K562 (cell line): ENCODE results near the gene KLC3. TPM values are rescaled to one million over a fixed set of nuclear protein-coding genes. Genes with fewer than 3 reads are reported as not detected.
"Not testable (repeated sequence)": the region's sequence is repeated elsewhere in the genome, so short reads cannot be mapped to it uniquely, and the experiment has no call there.

Experiments used
- ATAC-seq: fragments of 200-7000 bp; cut with Tn5 transposase; 3 replicates; pipeline ENCODE4 v1.9.1; 2020; ENCODE audit warnings: moderate library complexity
- BruUV-seq: library from RNA; stranded (reverse); fragments of 400-500 nt; replicated peaks from 2 replicates; lab custom pipeline; 2021; lab: Mats Ljungman, UMichigan
- CTCF ChIA-PET: fragments of 300-600 bp; formaldehyde crosslinking; extraction: SDS; loops from one replicate; lab custom pipeline; 2021; ENCODE audit warnings: low intra/inter-chr PET ratio; lab: Yijun Ruan, JAX
- POLR2A ChIA-PET: fragments of 300-600, 350-650 bp; sonication (Branson Sonifier 250); formaldehyde crosslinking; extraction: SDS; loops from one replicate; lab custom pipeline; 2021; ENCODE audit warnings: antibody characterized with exemption, inconsistent platforms; lab: Yijun Ruan, JAX
- DNase-seq, 4 experiments: peaks; one replicate each; pipeline versions ENCODE4 v3.0.0 to v3.0.0-alpha.2; 2011 to 2018; ENCODE audit warnings: low spot score in 3 of 4, mixed read lengths in 3 of 4; ENCODE audit errors: extremely low read depth in 1 of 4
- FAIRE-seq: peaks from 2 replicates; lab custom pipeline; 2011; peaks lifted over from hg19 to GRCh38; lab: Jason Lieb, UNC
- H2AFZ ChIP-seq: 2 replicates; pipeline ENCODE4 v1.6.0; 2011; ENCODE audit warnings: low read depth, low read length, control low read depth, inconsistent platforms
- H3K27ac ChIP-seq: fragments of 200-600 bp; 3 replicates; pipeline ENCODE4 v1.8.0; 2011; ENCODE audit warnings: low read depth, mild to moderate bottlenecking, control low read depth, inconsistent platforms, low read length, moderate library complexity, mixed read lengths; ENCODE audit errors: extremely low read depth
- H3K27me3 ChIP-seq, 2 experiments: fragments of 300-600 bp in 1 of 2; 2 replicates in 1 of 2; 3 replicates in 1 of 2; pipeline versions ENCODE4 v1.6.0 to v1.8.0; 2011; ENCODE audit warnings: inconsistent platforms in 2 of 2, low read length in 2 of 2, mild to moderate bottlenecking in 1 of 2, mixed read lengths in 1 of 2, moderate library complexity in 1 of 2; ENCODE audit not compliant: control insufficient read depth in 2 of 2, insufficient read depth in 2 of 2
- H3K36me3 ChIP-seq: fragments of 300-600 bp; 3 replicates; pipeline ENCODE4 v1.8.0; 2011; ENCODE audit warnings: mild to moderate bottlenecking, low read length, inconsistent platforms; ENCODE audit not compliant: control insufficient read depth, insufficient read depth
- H3K4me1 ChIP-seq, 2 experiments: fragments of 200-600 bp in 1 of 2; replicated peaks in 1 of 2; 2 replicates in 1 of 2; 3 replicates in 1 of 2; pipeline versions ENCODE4 v1.5.1 to v1.8.0; 2011; ENCODE audit warnings: inconsistent platforms in 2 of 2, low read length in 2 of 2, mild to moderate bottlenecking in 1 of 2, mixed read lengths in 1 of 2, moderate library complexity in 1 of 2; ENCODE audit not compliant: control insufficient read depth in 2 of 2, insufficient read depth in 2 of 2
- H3K4me2 ChIP-seq: 2 replicates; pipeline ENCODE4 v1.6.1; 2011; ENCODE audit warnings: low read length, control low read depth, inconsistent platforms, mixed read lengths; ENCODE audit not compliant: insufficient read depth
- H3K4me3 ChIP-seq: fragments of 200-600 bp; sonication (generic), shearing (Covaris generic); 2 replicates; pipeline ENCODE4 v1.5.1; 2016; ENCODE audit warnings: control low read depth, inconsistent platforms
- H3K79me2 ChIP-seq: fragments of 200-600 bp; 3 replicates; pipeline ENCODE4 v1.8.0; 2011; ENCODE audit warnings: low read length, inconsistent platforms; ENCODE audit not compliant: control insufficient read depth, insufficient read depth
- H3K9ac ChIP-seq, 2 experiments: 2 replicates each; pipeline versions ENCODE4 v1.6.0 to v1.6.1; 2011; ENCODE audit warnings: low read depth in 2 of 2, low read length in 2 of 2, control low read depth in 1 of 2, inconsistent platforms in 1 of 2, mild to moderate bottlenecking in 1 of 2, mixed read lengths in 1 of 2; ENCODE audit not compliant: insufficient read depth in 1 of 2
- H3K9me1 ChIP-seq: one replicate; pipeline ENCODE4 v1.6.0; 2011; ENCODE audit warnings: inconsistent platforms, mild to moderate bottlenecking, low read length, moderate library complexity; ENCODE audit not compliant: control insufficient read depth, insufficient read depth
- H3K9me3 ChIP-seq: replicated peaks from 2 replicates; pipeline ENCODE4 v1.5.1; 2011; ENCODE audit warnings: low read depth, low read length, inconsistent platforms; ENCODE audit not compliant: control insufficient read depth, insufficient read depth
- H4K20me1 ChIP-seq: replicated peaks from 2 replicates; pipeline ENCODE4 v1.6.1; 2011; ENCODE audit warnings: low read length, inconsistent platforms, mixed read lengths; ENCODE audit not compliant: control insufficient read depth, insufficient read depth
- CREB1 ChIP-seq, 2 experiments: sonication (generic) in 1 of 2; formaldehyde crosslinking in 1 of 2; IDR thresholded peaks; 2 replicates each; pipeline versions ENCODE4 v1.6.1 to v1.8.0; 2012 to 2022; ENCODE audit warnings: inconsistent platforms in 1 of 2, mild to moderate bottlenecking in 1 of 2, missing genetic modification reagents in 1 of 2, moderate library complexity in 1 of 2
- CREM ChIP-seq: IDR thresholded peaks from 2 replicates; pipeline ENCODE4 v1.6.1; 2014; ENCODE audit warnings: antibody characterized with exemption, low read depth
- GABPA ChIP-seq: fragments of 200-800 bp; sonication (Bioruptor generic); conservative IDR thresholded peaks from 2 replicates; pipeline ENCODE4 v1.6.1; 2016; ENCODE audit warnings: low read depth, missing genetic modification characterization, missing compliant biosample characterization
- GABPB1 ChIP-seq: sonication (generic); formaldehyde crosslinking; IDR thresholded peaks from 2 replicates; pipeline ENCODE4 v1.8.0; 2022; ENCODE audit warnings: mild to moderate bottlenecking, missing genetic modification reagents
- ZNF121 ChIP-seq: sonication (generic); formaldehyde crosslinking; conservative IDR thresholded peaks from 2 replicates; pipeline ENCODE4 v1.8.0; 2022; ENCODE audit warnings: missing genetic modification reagents
- WGBS: fragments of 100-300 bp; shearing (Covaris generic); methylation state at CpG from one replicate; pipeline ENCODE4 v1.1.6; 2016; ENCODE audit warnings: low coverage, mixed read lengths; ENCODE audit not compliant: insufficient coverage; ENCODE audit errors: missing lambda C conversion rate; 5-methylcytosine and 5-hydroxymethylcytosine counted together
- in situ Hi-C: fragments of 300-500 bp; cut with MboI; formaldehyde crosslinking; loops from 4 replicates; pipeline ENCODE4 v1.15.0; 2018; ENCODE audit warnings: inconsistent platforms, mixed read lengths
- intact Hi-C: fragments of 100-400 bp; cut with micrococcal nuclease; formaldehyde crosslinking; loops from 2 replicates; pipeline ENCODE4 v1.14.2; 2022
- polyA plus RNA-seq, 8 experiments: library from polyadenylated mRNA; depleted of rRNA in 4 of 8; stranded (reverse) in 5 of 8; unstranded in 3 of 8; fragments of >200 nt; fragmentation: Nextera tagmentation in 2 of 8; fragmentation: Illumina TruSeq in 1 of 8; extraction: Ambion mirVana in 2 of 8; extraction: Trizol in 1 of 8; gene quantifications; 2 replicates each; pipeline versions ENCODE4 v1.2.1 to v1.2.3, GENCODE V29; 2011 to 2014; ENCODE audit warnings: inconsistent platforms in 1 of 8, missing spikeins in 1 of 8
- total RNA-seq, 7 experiments: library from RNA; depleted of rRNA in 6 of 7; stranded (reverse); fragments of >200 nt in 6 of 7; fragmentation: Illumina TruSeq in 2 of 7; extraction: Trizol in 2 of 7; gene quantifications; 2 replicates each; pipeline versions ENCODE4 v1.2.1 to v1.2.3, GENCODE V29; 2011 to 2021; ENCODE audit warnings: low replicate concordance in 1 of 7
- TF ChIP-seq, protein P1 (sequence below): fragments of 450-650 bp; IDR thresholded peaks from 2 replicates; pipeline ENCODE4 v1.6.1; 2018; ENCODE audit not compliant: partially characterized antibody

KLC3 gene
- total and polyA plus RNA-seq, 9 of the 15 experiments (the other 6 are each of a cell fraction or from before 2014, with no cell fraction given): 0.03 to 1.2 (median 0.59) TPM; not detected in 3

DNA sequence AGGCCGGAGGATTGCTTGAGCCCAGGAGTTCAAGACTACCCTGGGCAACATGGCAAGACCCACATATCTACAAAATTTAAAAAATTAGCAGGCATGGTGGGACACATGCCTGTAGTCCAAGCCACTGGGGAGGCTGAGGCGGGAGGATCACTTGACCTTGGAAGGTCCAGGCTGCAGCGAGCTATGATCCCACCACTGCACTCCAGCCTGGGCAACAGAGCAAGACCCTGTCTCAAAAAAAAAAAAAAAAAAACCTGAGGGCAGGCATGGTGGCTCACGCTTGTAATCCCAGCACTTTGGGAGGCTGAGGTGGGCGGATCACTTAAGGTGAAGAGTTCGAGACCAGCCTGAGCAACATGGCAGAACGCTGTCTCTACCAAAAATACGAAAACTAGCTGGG, 31.2 kb upstream of the KLC3 start:
- H3K9ac ChIP-seq, H3K27me3 ChIP-seq, CTCF ChIA-PET, H2AFZ ChIP-seq, H4K20me1 ChIP-seq, POLR2A ChIA-PET, in situ Hi-C loops, H3K4me2 ChIP-seq, FAIRE-seq, H3K9me1 ChIP-seq, H3K9me3 ChIP-seq, H3K79me2 ChIP-seq, DNase-seq, H3K4me3 ChIP-seq, H3K36me3 ChIP-seq, BruUV-seq, intact Hi-C loops, H3K27ac ChIP-seq, ATAC-seq: not testable (repeated sequence)
- peaks cover 4 to 24% of the 10 kb centered on the region in 2 experiments; a peak in 4 of 5 replicates for H3K4me1 ChIP-seq
- TF ChIP-seq ZNF121 (CRISPR knock-in tag): peak; percentile 70
- 84% methylated on average over 7 of the region's 8 CpGs for WGBS

DNA sequence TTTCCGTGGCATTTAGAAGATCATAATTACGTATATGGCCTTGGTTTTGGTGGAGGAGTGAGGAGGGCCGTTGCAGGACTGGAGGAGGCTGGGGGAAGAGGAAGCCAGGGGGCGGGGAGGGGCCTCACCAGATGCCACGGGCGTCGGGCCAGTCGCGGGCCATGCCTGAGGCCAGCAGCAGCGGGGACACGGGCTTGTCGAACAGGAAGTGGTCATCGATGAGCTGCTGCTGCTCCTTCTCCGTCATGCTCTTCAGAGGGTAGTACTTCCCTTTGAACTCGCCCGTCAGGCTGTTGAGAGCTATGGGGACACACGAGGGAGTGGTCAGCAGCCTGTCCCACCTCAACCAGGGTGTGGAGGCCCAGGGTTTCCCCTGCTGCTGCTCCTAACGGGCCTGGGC, 28.9 kb upstream of the KLC3 start:
- in situ Hi-C loops: no loop called here
- BruUV-seq: no TSS peak

More for the DNA sequence above, 28.9 kb upstream of the KLC3 start:
- no peak overlapping the region for H3K4me3 ChIP-seq
- peaks cover 4 to 26% of the 10 kb centered on the region in 2 experiments; a peak in 4 of 5 replicates for H3K4me1 ChIP-seq
- H3K27ac ChIP-seq: no peak overlapping the region
- TF ChIP-seq CREB1 (IDR thresholded peaks at IDR 0.05) (no peak; the same call in 1 of the 2 replicates), CREB1 (CRISPR knock-in tag; IDR thresholded peaks at IDR 0.05) (0 out of 2 replicates have a peak, but pooled peaks have one; percentile 23), GABPB1 (CRISPR knock-in tag) (peak; percentile 75), CREM (peak; percentile 48; the same call in 1 of the 2 replicates), GABPA (tag) (0 out of 2 replicates have a peak, but pooled peaks have one; percentile 36)
- TF ChIP-seq, protein P1, sequence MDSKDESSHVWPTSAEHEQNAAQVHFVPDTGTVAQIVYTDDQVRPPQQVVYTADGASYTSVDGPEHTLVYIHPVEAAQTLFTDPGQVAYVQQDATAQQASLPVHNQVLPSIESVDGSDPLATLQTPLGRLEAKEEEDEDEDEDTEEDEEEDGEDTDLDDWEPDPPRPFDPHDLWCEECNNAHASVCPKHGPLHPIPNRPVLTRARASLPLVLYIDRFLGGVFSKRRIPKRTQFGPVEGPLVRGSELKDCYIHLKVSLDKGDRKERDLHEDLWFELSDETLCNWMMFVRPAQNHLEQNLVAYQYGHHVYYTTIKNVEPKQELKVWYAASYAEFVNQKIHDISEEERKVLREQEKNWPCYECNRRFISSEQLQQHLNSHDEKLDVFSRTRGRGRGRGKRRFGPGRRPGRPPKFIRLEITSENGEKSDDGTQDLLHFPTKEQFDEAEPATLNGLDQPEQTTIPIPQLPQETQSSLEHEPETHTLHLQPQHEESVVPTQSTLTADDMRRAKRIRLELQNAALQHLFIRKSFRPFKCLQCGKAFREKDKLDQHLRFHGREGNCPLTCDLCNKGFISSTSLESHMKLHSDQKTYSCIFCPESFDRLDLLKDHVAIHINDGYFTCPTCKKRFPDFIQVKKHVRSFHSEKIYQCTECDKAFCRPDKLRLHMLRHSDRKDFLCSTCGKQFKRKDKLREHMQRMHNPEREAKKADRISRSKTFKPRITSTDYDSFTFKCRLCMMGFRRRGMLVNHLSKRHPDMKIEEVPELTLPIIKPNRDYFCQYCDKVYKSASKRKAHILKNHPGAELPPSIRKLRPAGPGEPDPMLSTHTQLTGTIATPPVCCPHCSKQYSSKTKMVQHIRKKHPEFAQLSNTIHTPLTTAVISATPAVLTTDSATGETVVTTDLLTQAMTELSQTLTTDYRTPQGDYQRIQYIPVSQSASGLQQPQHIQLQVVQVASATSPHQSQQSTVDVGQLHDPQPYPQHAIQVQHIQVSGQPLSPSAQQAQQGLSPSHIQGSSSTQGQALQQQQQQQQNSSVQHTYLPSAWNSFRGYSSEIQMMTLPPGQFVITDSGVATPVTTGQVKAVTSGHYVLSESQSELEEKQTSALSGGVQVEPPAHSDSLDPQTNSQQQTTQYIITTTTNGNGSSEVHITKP: no peak
- H3K36me3 ChIP-seq: no peaks in the 10 kb centered on the region
- ATAC-seq (no peak), FAIRE-seq (no peak), DNase-seq (no peak)
- POLR2A ChIA-PET: interaction anchor here (0.9 kb wide), 1 partner anchor 9 kb away, joined by 4 read pairs; no protein-coding TSS in a partner anchor
- intact Hi-C loops: no loop called here
- H2AFZ ChIP-seq: peak overlapping the region; percentile 62
- peak overlapping the region in 1 of 2 experiments; percentile 73; a peak in 1 of 4 replicates for H3K9ac ChIP-seq
- WGBS: 63% methylated on average over 10 of the region's 18 CpGs
- H4K20me1 ChIP-seq: no peaks in the 10 kb centered on the region
- H3K27me3 ChIP-seq: no peaks in the 10 kb centered on the region; a peak in 1 of 5 replicates
- no peaks in the 10 kb centered on the region for H3K79me2 ChIP-seq
- H3K4me2 ChIP-seq: no peak overlapping the region
- H3K9me1 ChIP-seq: no peaks in the 10 kb centered on the region
- CTCF ChIA-PET: no interaction called here
- H3K9me3 ChIP-seq: no peaks in the 10 kb centered on the region
